Measurements from ENCODE around the gene C16orf86.

- TF ChIP-seq SUZ12 (IDR thresholded peaks at IDR 0.05; ENCODE audit: low read length) (no peak), GTF2F1 (IDR thresholded peaks at IDR 0.05; ENCODE audit: borderline replicate concordance, low read depth, low read length) (no peak), NRF1 (IDR thresholded peaks at IDR 0.05; ENCODE audit: low read depth, low read length) (no peak), YY1 (IDR thresholded peaks at IDR 0.05; ENCODE audit: low read depth, low read length) (no peak; the same call in 1 of the 2 replicates)
Observed at GRCh38 chr16:67667817-67668494, 1.3 kb downstream of the C16orf86 start.

Measured in H1 (cell line).